GM21367 (cell line): ENCODE data around the gene CENPW.

Experiments used
- ATAC-seq: cut with Tn5 transposase; IDR thresholded peaks from one replicate; pipeline ENCODE4 v1.9.1; 2021; ENCODE audit not compliant: unreplicated experiment

The CENPW gene

DNA sequence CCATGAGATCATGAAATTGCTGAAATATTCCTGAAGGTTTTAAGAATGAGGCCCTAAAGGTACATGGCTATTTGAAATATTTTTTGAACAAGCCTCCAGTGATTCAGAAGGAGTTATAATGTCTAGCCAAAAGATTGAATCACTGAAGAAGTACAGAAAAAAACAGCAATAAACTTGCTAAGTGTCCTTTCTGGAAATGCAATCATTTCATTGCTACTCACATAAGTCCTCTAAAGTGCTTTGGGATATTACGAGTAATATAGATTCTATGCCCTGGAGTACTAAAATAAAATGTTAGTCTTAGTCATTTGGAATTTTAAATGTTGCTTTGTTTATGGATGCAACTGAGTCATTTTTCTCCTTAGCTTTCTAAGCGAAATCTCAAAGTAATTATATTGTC is 32.7 kb downstream of the CENPW start:
- ATAC-seq, result no peak

DNA sequence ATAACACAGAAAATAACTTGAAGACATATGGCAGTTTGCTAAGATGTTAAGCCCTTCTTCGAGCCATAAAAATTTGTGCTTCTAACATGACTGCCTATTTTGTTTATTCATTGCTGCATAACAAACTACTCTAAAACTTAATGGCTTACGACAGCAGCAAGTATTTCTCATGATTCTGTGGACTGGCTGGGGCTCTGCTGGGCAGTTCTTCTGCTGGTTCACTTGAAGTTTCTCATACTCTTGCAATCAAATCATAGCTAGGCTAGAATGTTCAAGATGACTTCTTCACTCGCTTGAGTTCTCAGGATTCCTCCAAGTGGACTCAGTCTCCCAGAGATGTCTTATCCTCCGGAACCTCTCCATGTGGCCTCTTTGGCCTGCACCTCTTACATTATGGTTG is 33.4 kb downstream of the CENPW start:
- no peak for ATAC-seq

- no peak for ATAC-seq
Measured at GRCh38 chr6:126374372-126374771, 34.5 kb downstream of the CENPW start.

- ATAC-seq, result no peak
Measured at GRCh38 chr6:126376682-126377081, 36.8 kb downstream of the CENPW start.

GRCh38 chr6:126377594-126378153 is 37.8 kb downstream of the CENPW start:
- ATAC-seq, result no peak

DNA sequence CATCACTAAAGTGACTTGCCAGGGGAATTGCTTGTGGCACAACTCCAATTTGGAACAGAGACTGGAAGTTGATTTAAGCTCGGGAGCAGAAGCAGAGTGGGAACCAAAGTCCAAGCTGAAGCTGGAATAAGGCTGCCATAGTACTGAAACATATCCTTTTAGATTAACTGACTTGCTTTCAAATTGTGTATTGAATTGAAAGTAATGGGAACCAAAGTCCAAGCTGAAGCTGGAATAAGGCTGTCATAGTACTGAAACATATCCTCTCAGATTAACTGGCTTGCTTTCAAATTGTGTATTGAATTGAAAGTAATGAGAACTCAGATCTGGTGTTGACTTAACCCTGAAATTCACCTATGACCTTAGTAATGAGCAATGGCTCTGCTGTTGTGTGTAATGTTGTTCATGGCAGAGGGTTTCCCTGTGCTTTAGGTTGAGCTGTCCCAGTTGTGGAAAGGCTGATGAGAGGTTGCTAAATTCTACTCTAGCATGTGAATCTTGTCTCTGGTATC is 40.2 kb downstream of the CENPW start:
- no peak for ATAC-seq

GRCh38 chr6:126381498-126381897 is 41.6 kb downstream of the CENPW start:
- ATAC-seq, result no peak

DNA sequence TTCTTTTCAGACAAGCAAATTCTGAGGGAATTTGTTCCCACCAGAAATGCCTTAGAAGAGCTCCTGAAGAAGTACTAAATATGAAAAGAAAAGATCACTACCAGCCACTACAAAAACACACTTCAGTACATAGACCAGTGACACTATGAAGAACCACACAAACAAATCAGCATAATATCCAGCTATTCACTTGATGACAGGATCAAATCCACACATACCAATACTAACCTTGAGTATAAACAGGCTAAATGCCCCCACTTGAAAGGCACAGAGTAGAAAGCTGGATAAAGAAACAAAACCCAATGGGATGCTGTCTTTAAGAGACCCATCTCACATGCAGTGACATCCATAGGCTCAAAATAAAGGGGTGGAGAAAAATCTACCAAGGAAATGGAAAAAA is 43.3 kb downstream of the CENPW start:
- ATAC-seq, result no peak

GRCh38 chr6:126385536-126385935 is 45.6 kb downstream of the CENPW start:
- ATAC-seq, result no peak

DNA sequence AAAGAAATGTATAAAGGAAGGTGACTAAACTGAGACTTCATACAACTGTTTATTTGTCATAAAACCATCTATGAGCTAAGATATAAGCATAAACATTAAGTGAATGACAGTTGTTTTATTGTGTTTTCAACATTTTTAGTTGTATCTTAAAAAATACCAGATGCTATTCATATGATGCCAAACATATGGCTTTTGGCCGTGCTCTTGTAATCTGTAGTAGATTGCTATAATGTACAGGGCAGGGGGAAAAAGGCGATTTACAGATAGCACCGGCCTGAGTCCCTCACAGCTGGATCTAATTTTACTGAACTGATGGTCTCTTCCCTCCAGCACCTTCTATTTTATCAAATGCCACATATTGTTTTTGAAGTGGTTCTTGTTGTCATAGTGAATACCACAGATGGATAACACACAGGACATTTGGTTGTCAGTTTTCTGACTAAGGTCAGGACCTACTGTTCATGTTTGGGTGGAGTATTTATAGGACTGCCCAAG is 48.2 kb downstream of the CENPW start:
- ATAC-seq, result no peak

GRCh38 chr6:126396131-126396530 is 56.2 kb downstream of the CENPW start:
- ATAC-seq, result no peak
